HepG2 (cell line): ENCODE data around the gene RTP2.

Experiments used
- RFX5 ChIP-seq: IDR thresholded peaks from 2 replicates; pipeline ENCODE4 v1.6.1; 2011; ENCODE audit warnings: low read depth, low read length, improper control_type of control experiment
- SNAPC4 ChIP-seq: sonication (generic); formaldehyde crosslinking; IDR thresholded peaks from 2 replicates; pipeline ENCODE4 v1.4.0; 2020; ENCODE audit warnings: mild to moderate bottlenecking, missing genetic modification reagents

- TF ChIP-seq RFX5 (no peak), SNAPC4 (CRISPR knock-in tag) (no peak)
Measured at GRCh38 chr3:187673012-187673411, 29.3 kb downstream of the RTP2 start.
